HCT116 (cell line): ENCODE results near the gene GM2A. TPM values are rescaled to one million over a fixed set of nuclear protein-coding genes. Genes with fewer than 3 reads are reported as not detected.

Experiments used
- ATAC-seq: fragments of 200-7000 bp; cut with Tn5 transposase; 2 replicates; pipeline ENCODE4 v1.9.1; 2020; ENCODE audit warnings: mild to moderate bottlenecking, moderate library complexity
- BruUV-seq: library from RNA; stranded (reverse); fragments of 400-500 nt; replicated peaks from 2 replicates; lab custom pipeline; 2021; lab: Mats Ljungman, UMichigan
- CTCF ChIA-PET: fragments of 300-600 bp; sonication (Branson Sonifier 250); formaldehyde crosslinking; loops from one replicate; lab custom pipeline; 2021; ENCODE audit warnings: antibody characterized with exemption; lab: Charles Lee
- POLR2A ChIA-PET: fragments of 300-600, 350-600 bp; sonication (Branson Sonifier 250); formaldehyde crosslinking; loops from one replicate; lab custom pipeline; 2021; ENCODE audit warnings: antibody characterized with exemption; lab: Charles Lee
- RAD21 ChIA-PET, 2 experiments: fragments of 300-600 bp; sonication (Branson Sonifier 250); formaldehyde crosslinking; loops; one replicate each; lab custom pipeline; 2023; ENCODE audit warnings: low total read pairs in 2 of 2; ENCODE audit not compliant: uncharacterized antibody in 2 of 2, unreplicated experiment in 2 of 2, low non-redundant PET in 1 of 2; lab: Charles Lee
- DNase-seq: peaks from one replicate; pipeline ENCODE4 v3.0.0-alpha.2; 2010; ENCODE audit warnings: low read depth, low spot score
- H2AFZ ChIP-seq: fragments of 200-600 bp; shearing (Covaris generic), sonication (generic); 2 replicates; pipeline ENCODE4 v1.6.1; 2017; ENCODE audit warnings: low read depth, mixed run types, mixed read lengths, antibody characterized with exemption, low read length; ENCODE audit not compliant: poor library complexity, severe bottlenecking
- H3K27ac ChIP-seq: 2 replicates; pipeline ENCODE4 v1.5.1; 2012; ENCODE audit warnings: low read depth, low read length
- H3K27me3 ChIP-seq: fragments of 200-600 bp; sonication (generic); 2 replicates; pipeline ENCODE4 v1.6.1; 2016; ENCODE audit warnings: mixed run types, low read length, mixed read lengths; ENCODE audit not compliant: insufficient read depth
- H3K36me3 ChIP-seq, 2 experiments: fragments of 200-500 bp in 1 of 2; fragments of 200-600 bp in 1 of 2; sonication (Bioruptor generic) in 1 of 2; sonication (generic) in 1 of 2; 2 replicates each; pipeline versions ENCODE4 v1.5.1 to v1.6.1; 2014 to 2016; ENCODE audit warnings: low read length in 2 of 2, inconsistent platforms in 1 of 2, mixed read lengths in 1 of 2, mixed run types in 1 of 2; ENCODE audit not compliant: insufficient read depth in 2 of 2, control insufficient read depth in 1 of 2
- H3K4me1 ChIP-seq, 2 experiments: fragments of 200-600 bp in 1 of 2; sonication (generic) in 1 of 2; 2 replicates each; pipeline versions ENCODE4 v1.5.1 to v1.6.1; 2012 to 2017; ENCODE audit warnings: low read length in 2 of 2, inconsistent platforms in 1 of 2, mild to moderate bottlenecking in 1 of 2, mixed read lengths in 1 of 2, mixed run types in 1 of 2, moderate library complexity in 1 of 2; ENCODE audit not compliant: insufficient read depth in 2 of 2, control insufficient read depth in 1 of 2
- H3K4me2 ChIP-seq: fragments of 200-600 bp; sonication (generic); 2 replicates; pipeline ENCODE4 v1.6.1; 2017; ENCODE audit warnings: mixed run types, low read length, mixed read lengths
- H3K4me3 ChIP-seq, 2 experiments: fragments of 200-600 bp in 1 of 2; sonication (generic) in 1 of 2; replicated peaks in 1 of 2; 2 replicates each; pipeline ENCODE4 v1.5.1; 2011 to 2016; ENCODE audit warnings: low read length in 2 of 2, control low read depth in 1 of 2, low read depth in 1 of 2, mild to moderate bottlenecking in 1 of 2, mixed read lengths in 1 of 2, mixed run types in 1 of 2
- H3K79me2 ChIP-seq: fragments of 200-600 bp; sonication (generic); 2 replicates; pipeline ENCODE4 v1.6.1; 2017; ENCODE audit warnings: mild to moderate bottlenecking, mixed run types, low read length, moderate library complexity, mixed read lengths; ENCODE audit not compliant: insufficient read depth
- H3K9ac ChIP-seq: fragments of 200-600 bp; sonication (generic); 2 replicates; pipeline ENCODE4 v1.6.1; 2016; ENCODE audit warnings: low read length, mixed read lengths
- H3K9me2 ChIP-seq: fragments of 200-600 bp; sonication (generic), shearing (Covaris generic); 2 replicates; pipeline ENCODE4 v1.6.1; 2017; ENCODE audit warnings: mixed run types, mild to moderate bottlenecking, moderate library complexity; ENCODE audit not compliant: insufficient read depth
- H3K9me3 ChIP-seq, 2 experiments: fragments of 200-500 bp in 1 of 2; fragments of 200-600 bp in 1 of 2; sonication (Bioruptor generic) in 1 of 2; sonication (generic) in 1 of 2; 2 replicates each; pipeline ENCODE4 v1.6.1; 2014 to 2017; ENCODE audit warnings: low read length in 2 of 2, mixed read lengths in 2 of 2, inconsistent platforms in 1 of 2, low read depth in 1 of 2, mild to moderate bottlenecking in 1 of 2, mixed run types in 1 of 2, moderate library complexity in 1 of 2; ENCODE audit not compliant: control insufficient read depth in 1 of 2, insufficient read depth in 1 of 2
- H4K20me1 ChIP-seq: fragments of 200-600 bp; sonication (generic), shearing (Covaris generic); 2 replicates; pipeline ENCODE4 v1.6.1; 2017; ENCODE audit warnings: mixed run types, mild to moderate bottlenecking, moderate library complexity; ENCODE audit not compliant: insufficient read depth
- EGR1 ChIP-seq: IDR thresholded peaks from 2 replicates; pipeline ENCODE4 v1.6.1; 2012; ENCODE audit warnings: low read depth
- ELF1 ChIP-seq: IDR thresholded peaks from 2 replicates; pipeline ENCODE4 v1.6.1; 2012; ENCODE audit warnings: low read depth, borderline replicate concordance
- EZH2 ChIP-seq: fragments of 200-600 bp; sonication (generic); IDR thresholded peaks from 2 replicates; pipeline ENCODE4 v1.6.1; 2017; ENCODE audit warnings: antibody characterized with exemption, mixed run types
- FOSL1 ChIP-seq: IDR thresholded peaks from 2 replicates; pipeline ENCODE4 v1.6.1; 2012; ENCODE audit warnings: low read depth
- JUND ChIP-seq: IDR thresholded peaks from 2 replicates; pipeline ENCODE4 v1.6.1; 2012
- POLR2A ChIP-seq: IDR thresholded peaks from 2 replicates; pipeline ENCODE4 v1.7.0; 2011; ENCODE audit warnings: borderline replicate concordance; ENCODE audit not compliant: insufficient read depth, insufficient read length; ENCODE audit errors: extremely low read depth
- POLR2AphosphoS5 ChIP-seq: IDR thresholded peaks from 2 replicates; pipeline ENCODE4 v1.6.1; 2011; ENCODE audit warnings: mild to moderate bottlenecking, low read depth, low read length, moderate library complexity
- RAD21 ChIP-seq: IDR thresholded peaks from 2 replicates; pipeline ENCODE4 v1.6.1; 2012; ENCODE audit warnings: low read depth, mild to moderate bottlenecking
- SIN3A ChIP-seq: IDR thresholded peaks from 2 replicates; pipeline ENCODE4 v1.6.1; 2012; ENCODE audit warnings: low read depth
- SP1 ChIP-seq: IDR thresholded peaks from 2 replicates; pipeline ENCODE4 v1.6.1; 2012; ENCODE audit warnings: low read depth
- SRF ChIP-seq: IDR thresholded peaks from 2 replicates; pipeline ENCODE4 v1.6.1; 2012; ENCODE audit warnings: low read depth
- TCF7L2 ChIP-seq: IDR thresholded peaks from 2 replicates; pipeline ENCODE4 v1.7.0; 2011; ENCODE audit warnings: borderline replicate concordance, inconsistent platforms; ENCODE audit not compliant: insufficient read depth, insufficient read length; ENCODE audit errors: extremely low read depth
- YY1 ChIP-seq: IDR thresholded peaks from 2 replicates; pipeline ENCODE4 v1.6.1; 2011; ENCODE audit warnings: low read length, low read depth, moderate library complexity, mild to moderate bottlenecking; ENCODE audit not compliant: insufficient replicate concordance; ENCODE audit errors: extremely low read depth
- ZFX ChIP-seq: fragments of 450-650 bp; IDR thresholded peaks from 2 replicates; pipeline ENCODE4 v1.6.1; 2017
- ZNF274 ChIP-seq: fragments of 200-500 bp; sonication (Bioruptor generic); IDR thresholded peaks from 2 replicates; pipeline ENCODE4 v1.6.1; 2014; ENCODE audit warnings: mild to moderate bottlenecking, low read depth, low read length, inconsistent platforms
- intact Hi-C: fragments of 100-400 bp; cut with micrococcal nuclease; formaldehyde crosslinking; loops from 2 replicates; pipeline ENCODE4 v1.10.0; 2022
- total RNA-seq: library from RNA; stranded (reverse); gene quantifications from one replicate; pipeline ENCODE4 v1.2.1, GENCODE V29; 2021; ENCODE audit not compliant: unreplicated experiment
- TF ChIP-seq, protein P1 (sequence below): IDR thresholded peaks from 2 replicates; pipeline ENCODE4 v1.6.1; 2011; ENCODE audit warnings: mild to moderate bottlenecking, low read length, moderate library complexity; ENCODE audit not compliant: insufficient replicate concordance; ENCODE audit errors: extremely low read depth
- TF ChIP-seq, protein P2 (sequence below): IDR thresholded peaks from 2 replicates; pipeline ENCODE4 v1.6.1; 2012
- TF ChIP-seq, protein P3 (sequence below): IDR thresholded peaks from 2 replicates; pipeline ENCODE4 v1.6.1; 2012; ENCODE audit warnings: low read depth
- TF ChIP-seq, protein P4 (sequence below): IDR thresholded peaks from 2 replicates; pipeline ENCODE4 v1.6.1; 2012
- TF ChIP-seq, protein P5 (sequence below), 3 experiments: fragments of 200-600 bp in 1 of 3; sonication (generic) in 1 of 3; IDR thresholded peaks in 2 of 3; conservative IDR thresholded peaks in 1 of 3; 2 replicates each; pipeline ENCODE4 v1.5.1; 2012 to 2017; ENCODE audit warnings: low read depth in 2 of 3, low read length in 2 of 3, antibody characterized with exemption in 1 of 3, borderline replicate concordance in 1 of 3, control low read depth in 1 of 3, mild to moderate bottlenecking in 1 of 3, mixed read lengths in 1 of 3, mixed run types in 1 of 3, moderate library complexity in 1 of 3; ENCODE audit not compliant: insufficient read depth in 1 of 3

Gene GM2A
- total RNA-seq, 1 experiment from 2014 or later = 25.0 TPM

DNA sequence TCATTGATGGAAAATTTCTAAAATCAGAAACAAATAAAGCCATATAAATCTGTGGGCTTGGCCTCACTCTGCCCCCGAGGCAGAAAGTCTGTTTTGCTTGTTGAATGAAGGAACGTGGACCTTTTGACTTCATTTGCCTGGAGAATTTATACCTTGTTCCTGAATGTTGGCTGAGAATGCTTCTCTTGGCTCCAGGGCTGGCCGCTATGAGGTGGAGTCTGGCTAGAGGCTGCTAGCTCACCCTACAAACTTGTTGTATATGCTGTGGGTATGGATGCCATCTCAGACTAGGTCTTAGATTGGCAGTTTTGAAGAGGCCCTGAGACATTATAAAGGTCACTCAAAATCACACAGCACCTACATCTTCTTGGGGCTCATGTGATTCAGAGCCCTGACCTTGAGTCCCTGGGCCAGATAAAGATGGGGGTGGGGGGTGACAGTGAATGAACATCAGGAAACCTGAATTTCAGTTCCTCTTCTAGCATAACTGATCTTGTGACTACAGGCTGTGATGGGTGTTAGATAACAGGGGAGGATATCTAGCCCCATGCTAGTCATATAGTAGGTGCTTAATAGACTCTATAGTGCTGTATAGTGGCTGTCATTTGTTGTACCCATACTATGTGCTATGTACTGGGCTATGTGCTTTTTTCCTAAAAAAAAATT, 2.8 kb downstream of the GM2A start:
- TF ChIP-seq, protein P1, sequence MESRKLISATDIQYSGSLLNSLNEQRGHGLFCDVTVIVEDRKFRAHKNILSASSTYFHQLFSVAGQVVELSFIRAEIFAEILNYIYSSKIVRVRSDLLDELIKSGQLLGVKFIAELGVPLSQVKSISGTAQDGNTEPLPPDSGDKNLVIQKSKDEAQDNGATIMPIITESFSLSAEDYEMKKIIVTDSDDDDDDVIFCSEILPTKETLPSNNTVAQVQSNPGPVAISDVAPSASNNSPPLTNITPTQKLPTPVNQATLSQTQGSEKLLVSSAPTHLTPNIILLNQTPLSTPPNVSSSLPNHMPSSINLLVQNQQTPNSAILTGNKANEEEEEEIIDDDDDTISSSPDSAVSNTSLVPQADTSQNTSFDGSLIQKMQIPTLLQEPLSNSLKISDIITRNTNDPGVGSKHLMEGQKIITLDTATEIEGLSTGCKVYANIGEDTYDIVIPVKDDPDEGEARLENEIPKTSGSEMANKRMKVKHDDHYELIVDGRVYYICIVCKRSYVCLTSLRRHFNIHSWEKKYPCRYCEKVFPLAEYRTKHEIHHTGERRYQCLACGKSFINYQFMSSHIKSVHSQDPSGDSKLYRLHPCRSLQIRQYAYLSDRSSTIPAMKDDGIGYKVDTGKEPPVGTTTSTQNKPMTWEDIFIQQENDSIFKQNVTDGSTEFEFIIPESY = no peak
- TF ChIP-seq POLR2AphosphoS5 (no peak), RAD21 (no peak), YY1 (no peak), SP1 (no peak), POLR2A (no peak), JUND (no peak), TCF7L2 (no peak), SRF (no peak), FOSL1 (no peak), SIN3A (no peak), EZH2 (no peak), ELF1 (no peak), EGR1 (no peak), ZFX (no peak), ZNF274 (no peak)
- TF ChIP-seq, protein P2, sequence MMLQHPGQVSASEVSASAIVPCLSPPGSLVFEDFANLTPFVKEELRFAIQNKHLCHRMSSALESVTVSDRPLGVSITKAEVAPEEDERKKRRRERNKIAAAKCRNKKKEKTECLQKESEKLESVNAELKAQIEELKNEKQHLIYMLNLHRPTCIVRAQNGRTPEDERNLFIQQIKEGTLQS = no peak
- TF ChIP-seq, protein P3, sequence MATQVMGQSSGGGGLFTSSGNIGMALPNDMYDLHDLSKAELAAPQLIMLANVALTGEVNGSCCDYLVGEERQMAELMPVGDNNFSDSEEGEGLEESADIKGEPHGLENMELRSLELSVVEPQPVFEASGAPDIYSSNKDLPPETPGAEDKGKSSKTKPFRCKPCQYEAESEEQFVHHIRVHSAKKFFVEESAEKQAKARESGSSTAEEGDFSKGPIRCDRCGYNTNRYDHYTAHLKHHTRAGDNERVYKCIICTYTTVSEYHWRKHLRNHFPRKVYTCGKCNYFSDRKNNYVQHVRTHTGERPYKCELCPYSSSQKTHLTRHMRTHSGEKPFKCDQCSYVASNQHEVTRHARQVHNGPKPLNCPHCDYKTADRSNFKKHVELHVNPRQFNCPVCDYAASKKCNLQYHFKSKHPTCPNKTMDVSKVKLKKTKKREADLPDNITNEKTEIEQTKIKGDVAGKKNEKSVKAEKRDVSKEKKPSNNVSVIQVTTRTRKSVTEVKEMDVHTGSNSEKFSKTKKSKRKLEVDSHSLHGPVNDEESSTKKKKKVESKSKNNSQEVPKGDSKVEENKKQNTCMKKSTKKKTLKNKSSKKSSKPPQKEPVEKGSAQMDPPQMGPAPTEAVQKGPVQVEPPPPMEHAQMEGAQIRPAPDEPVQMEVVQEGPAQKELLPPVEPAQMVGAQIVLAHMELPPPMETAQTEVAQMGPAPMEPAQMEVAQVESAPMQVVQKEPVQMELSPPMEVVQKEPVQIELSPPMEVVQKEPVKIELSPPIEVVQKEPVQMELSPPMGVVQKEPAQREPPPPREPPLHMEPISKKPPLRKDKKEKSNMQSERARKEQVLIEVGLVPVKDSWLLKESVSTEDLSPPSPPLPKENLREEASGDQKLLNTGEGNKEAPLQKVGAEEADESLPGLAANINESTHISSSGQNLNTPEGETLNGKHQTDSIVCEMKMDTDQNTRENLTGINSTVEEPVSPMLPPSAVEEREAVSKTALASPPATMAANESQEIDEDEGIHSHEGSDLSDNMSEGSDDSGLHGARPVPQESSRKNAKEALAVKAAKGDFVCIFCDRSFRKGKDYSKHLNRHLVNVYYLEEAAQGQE = no peak
- TF ChIP-seq, protein P4, sequence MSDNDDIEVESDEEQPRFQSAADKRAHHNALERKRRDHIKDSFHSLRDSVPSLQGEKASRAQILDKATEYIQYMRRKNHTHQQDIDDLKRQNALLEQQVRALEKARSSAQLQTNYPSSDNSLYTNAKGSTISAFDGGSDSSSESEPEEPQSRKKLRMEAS = no peak
- TF ChIP-seq, protein P5, sequence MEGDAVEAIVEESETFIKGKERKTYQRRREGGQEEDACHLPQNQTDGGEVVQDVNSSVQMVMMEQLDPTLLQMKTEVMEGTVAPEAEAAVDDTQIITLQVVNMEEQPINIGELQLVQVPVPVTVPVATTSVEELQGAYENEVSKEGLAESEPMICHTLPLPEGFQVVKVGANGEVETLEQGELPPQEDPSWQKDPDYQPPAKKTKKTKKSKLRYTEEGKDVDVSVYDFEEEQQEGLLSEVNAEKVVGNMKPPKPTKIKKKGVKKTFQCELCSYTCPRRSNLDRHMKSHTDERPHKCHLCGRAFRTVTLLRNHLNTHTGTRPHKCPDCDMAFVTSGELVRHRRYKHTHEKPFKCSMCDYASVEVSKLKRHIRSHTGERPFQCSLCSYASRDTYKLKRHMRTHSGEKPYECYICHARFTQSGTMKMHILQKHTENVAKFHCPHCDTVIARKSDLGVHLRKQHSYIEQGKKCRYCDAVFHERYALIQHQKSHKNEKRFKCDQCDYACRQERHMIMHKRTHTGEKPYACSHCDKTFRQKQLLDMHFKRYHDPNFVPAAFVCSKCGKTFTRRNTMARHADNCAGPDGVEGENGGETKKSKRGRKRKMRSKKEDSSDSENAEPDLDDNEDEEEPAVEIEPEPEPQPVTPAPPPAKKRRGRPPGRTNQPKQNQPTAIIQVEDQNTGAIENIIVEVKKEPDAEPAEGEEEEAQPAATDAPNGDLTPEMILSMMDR (IDR thresholded peaks at IDR 0.05 in 2 of 3, conservative IDR thresholded peaks at IDR 0.05 in 1 of 3; ENCODE audit: borderline replicate concordance in 1 of 3, insufficient read depth in 1 of 3, low read depth in 2 of 3, low read length in 2 of 3) = no peak
- no peaks in the 10 kb centered on the region for H3K79me2 ChIP-seq
- no TSS peak for BruUV-seq
- no peaks in the 10 kb centered on the region for H4K20me1 ChIP-seq
- ChIA-PET POLR2A (no interaction called here), RAD21 (no interaction called here), CTCF (interaction anchor here (0.7 kb wide), 1 partner anchor 455 kb away, joined by 3 read pairs; no protein-coding TSS in a partner anchor)
- H2AFZ ChIP-seq = no peak overlapping the region
- H3K4me1 ChIP-seq = peaks cover 3 to 42% of the 10 kb centered on the region in 2 experiments; a peak in 3 of 4 replicates
- no peak overlapping the region for H3K27ac ChIP-seq
- no peak overlapping the region for H3K4me2 ChIP-seq
- no peak overlapping the region for H3K9ac ChIP-seq
- no peaks in the 10 kb centered on the region for H3K27me3 ChIP-seq
- intact Hi-C loops = loop anchor here (10.0 kb wide), 1 partner anchor 489 kb away; no protein-coding TSS in a partner anchor
- no peak overlapping the region for H3K4me3 ChIP-seq
- no peak for ATAC-seq
- no peak for DNase-seq
- no peaks in the 10 kb centered on the region for H3K9me3 ChIP-seq
- no peaks in the 10 kb centered on the region for H3K9me2 ChIP-seq
- H3K36me3 ChIP-seq = no peaks in the 10 kb centered on the region
